IMR-90 (cell line): ENCODE results near the gene CPNE9. TPM values are rescaled to one million over a fixed set of nuclear protein-coding genes. Genes with fewer than 3 reads are reported as not detected.

Experiments used
- ATAC-seq: fragments of 200-7000 bp; cut with Tn5 transposase; 2 replicates; pipeline ENCODE4 v1.9.1; 2020; ENCODE audit warnings: low read depth, mild to moderate bottlenecking, moderate library complexity
- BruUV-seq: library from RNA; stranded (reverse); fragments of 400-500 nt; replicated peaks from 2 replicates; lab custom pipeline; 2021; lab: Mats Ljungman, UMichigan
- CTCF ChIA-PET: fragments of 300-600 bp; formaldehyde crosslinking; extraction: SDS; loops from one replicate; lab custom pipeline; 2021; ENCODE audit warnings: antibody characterized with exemption; lab: Yijun Ruan, JAX
- POLR2A ChIA-PET: fragments of 300-600 bp; sonication (Branson Sonifier 250); formaldehyde crosslinking; loops from one replicate; lab custom pipeline; 2022; ENCODE audit warnings: antibody characterized with exemption; ENCODE audit not compliant: unreplicated experiment; lab: Charles Lee
- DNase-seq: peaks from one replicate; pipeline ENCODE4 v3.0.0; 2013
- H2AFZ ChIP-seq: replicated peaks from 2 replicates; pipeline ENCODE3; 2013; ENCODE audit warnings: low read length, mild to moderate bottlenecking; ENCODE audit not compliant: poor library complexity
- H2AK5ac ChIP-seq: 2 replicates; pipeline ENCODE4 v1.6.1; 2013; ENCODE audit warnings: low read depth, low read length, inconsistent platforms
- H2AK9ac ChIP-seq: replicated peaks from 2 replicates; pipeline ENCODE3; 2013; ENCODE audit warnings: mild to moderate bottlenecking, low read depth, low read length, moderate library complexity; ENCODE audit not compliant: poor library complexity
- H2BK120ac ChIP-seq: 2 replicates; pipeline ENCODE4 v1.6.1; 2013; ENCODE audit warnings: low read depth, low read length, inconsistent platforms
- H2BK15ac ChIP-seq: 3 replicates; pipeline ENCODE4 v1.6.1; 2013; ENCODE audit warnings: low read depth, low read length, inconsistent platforms
- H2BK20ac ChIP-seq: 2 replicates; pipeline ENCODE4 v1.6.1; 2013; ENCODE audit warnings: low read depth, mild to moderate bottlenecking, inconsistent platforms, low read length, moderate library complexity
- H2BK5ac ChIP-seq: 2 replicates; pipeline ENCODE4 v1.6.1; 2013; ENCODE audit warnings: mild to moderate bottlenecking, low read depth, low read length, inconsistent platforms; ENCODE audit not compliant: poor library complexity, severe bottlenecking
- H3K14ac ChIP-seq: replicated peaks from 2 replicates; pipeline ENCODE4 v1.6.1; 2013; ENCODE audit warnings: low read depth, low read length, inconsistent platforms
- H3K18ac ChIP-seq: 2 replicates; pipeline ENCODE4 v1.6.1; 2013; ENCODE audit warnings: low read depth, low read length, control low read depth
- H3K23ac ChIP-seq: 2 replicates; pipeline ENCODE4 v1.6.1; 2013; ENCODE audit warnings: low read depth, low read length, inconsistent platforms
- H3K27ac ChIP-seq: 2 replicates; pipeline ENCODE4 v1.5.1; 2013; ENCODE audit warnings: mild to moderate bottlenecking, control low read depth, low read length; ENCODE audit not compliant: insufficient read depth
- H3K27me3 ChIP-seq: 2 replicates; pipeline ENCODE4 v1.6.1; 2013; ENCODE audit warnings: low read length; ENCODE audit not compliant: control insufficient read depth, insufficient read depth
- H3K36me3 ChIP-seq: 2 replicates; pipeline ENCODE4 v1.6.1; 2013; ENCODE audit warnings: low read length, mixed read lengths; ENCODE audit not compliant: control insufficient read depth, insufficient read depth
- H3K4ac ChIP-seq: 2 replicates; pipeline ENCODE4 v1.6.1; 2013; ENCODE audit warnings: low read depth, low read length, inconsistent platforms
- H3K4me1 ChIP-seq: 2 replicates; pipeline ENCODE4 v1.6.1; 2013; ENCODE audit warnings: low read length, mixed read lengths; ENCODE audit not compliant: control insufficient read depth, insufficient read depth
- H3K4me2 ChIP-seq: 2 replicates; pipeline ENCODE4 v1.6.1; 2013; ENCODE audit warnings: low read depth, mild to moderate bottlenecking, control low read depth, low read length, moderate library complexity
- H3K4me3 ChIP-seq: 2 replicates; pipeline ENCODE4 v1.5.1; 2013; ENCODE audit warnings: low read depth, mild to moderate bottlenecking, control low read depth, low read length, moderate library complexity; ENCODE audit not compliant: insufficient read depth
- H3K56ac ChIP-seq: 2 replicates; pipeline ENCODE4 v1.6.1; 2013; ENCODE audit warnings: low read length, inconsistent platforms; ENCODE audit not compliant: insufficient read depth; ENCODE audit errors: extremely low read depth
- H3K79me1 ChIP-seq, 2 experiments: 2 replicates each; pipeline ENCODE4 v1.6.1; 2013; ENCODE audit warnings: low read length in 2 of 2, inconsistent platforms in 1 of 2, low read depth in 1 of 2
- H3K9ac ChIP-seq: 2 replicates; pipeline ENCODE4 v1.6.1; 2013; ENCODE audit warnings: low read depth, low read length, control low read depth
- H3K9me1 ChIP-seq: 2 replicates; pipeline ENCODE4 v1.6.1; 2013; ENCODE audit warnings: low read length, inconsistent platforms; ENCODE audit not compliant: insufficient read depth
- H3K9me3 ChIP-seq: 2 replicates; pipeline ENCODE4 v1.6.1; 2013; ENCODE audit warnings: low read length; ENCODE audit not compliant: control insufficient read depth, insufficient read depth
- H4K20me1 ChIP-seq: 2 replicates; pipeline ENCODE4 v1.6.1; 2013; ENCODE audit warnings: low read length, inconsistent platforms; ENCODE audit not compliant: insufficient read depth
- H4K5ac ChIP-seq: 2 replicates; pipeline ENCODE4 v1.6.1; 2013; ENCODE audit warnings: mild to moderate bottlenecking, low read depth, low read length, control low read depth
- H4K8ac ChIP-seq, 2 experiments: 2 replicates each; pipeline ENCODE4 v1.6.1; 2013; ENCODE audit warnings: low read depth in 2 of 2, low read length in 2 of 2, control low read depth in 1 of 2, inconsistent platforms in 1 of 2
- H4K91ac ChIP-seq: 2 replicates; pipeline ENCODE4 v1.6.1; 2013; ENCODE audit warnings: low read depth, low read length, inconsistent platforms; ENCODE audit not compliant: insufficient read depth
- MXI1 ChIP-seq: IDR thresholded peaks from 2 replicates; pipeline ENCODE4 v1.6.1; 2012; ENCODE audit warnings: low read depth, mild to moderate bottlenecking, low read length, moderate library complexity, borderline replicate concordance
- RCOR1 ChIP-seq: IDR thresholded peaks from 2 replicates; pipeline ENCODE4 v1.6.1; 2012; ENCODE audit warnings: mild to moderate bottlenecking, low read length, improper control_type of control experiment; ENCODE audit not compliant: insufficient replicate concordance
- WGBS, 2 experiments: methylation state at CpG; one replicate each; pipeline versions ENCODE4 v1.1.5 to v1.1.7; 2013; ENCODE audit warnings: missing lambda C conversion rate in 2 of 2; ENCODE audit not compliant: insufficient read length in 1 of 2; ENCODE audit errors: extremely low coverage in 2 of 2; 5-methylcytosine and 5-hydroxymethylcytosine counted together
- dilution Hi-C: fragments of 300-500 bp; cut with HindIII; formaldehyde crosslinking; loops from one replicate; pipeline ENCODE4 v1.14.3; 2018; ENCODE audit warnings: low sequenced_read_pairs; ENCODE audit not compliant: unreplicated experiment
- in situ Hi-C: fragments of 300-500 bp; cut with MboI; formaldehyde crosslinking; loops from 3 replicates; pipeline ENCODE4 v1.14.3; 2019; ENCODE audit warnings: low sequenced_read_pairs, inconsistent platforms, mixed read lengths
- intact Hi-C: fragments of 100-400 bp; cut with micrococcal nuclease; formaldehyde crosslinking; loops from 2 replicates; pipeline ENCODE4 v1.10.0; 2022
- polyA plus RNA-seq, 3 experiments: library from polyadenylated mRNA; depleted of rRNA; stranded (reverse); fragments of >200 nt; gene quantifications; 2 replicates each; pipeline ENCODE4 v1.2.3, GENCODE V29; 2012; ENCODE audit warnings: low replicate concordance in 1 of 3
- total RNA-seq: library from RNA; depleted of rRNA; stranded (reverse); fragments of >200 nt; gene quantifications from 2 replicates; pipeline ENCODE4 v1.2.3, GENCODE V29; 2012
- TF ChIP-seq, protein P1 (sequence below): fragments of 150-350 bp; IDR thresholded peaks from 2 replicates; pipeline ENCODE4 v1.6.1; 2017; ENCODE audit warnings: mild to moderate bottlenecking, antibody characterized with exemption, low read length, low read depth

The CPNE9 gene
- total and polyA plus RNA-seq, 2 of the 4 experiments (the other 2 are of a cell fraction), result not detected

DNA sequence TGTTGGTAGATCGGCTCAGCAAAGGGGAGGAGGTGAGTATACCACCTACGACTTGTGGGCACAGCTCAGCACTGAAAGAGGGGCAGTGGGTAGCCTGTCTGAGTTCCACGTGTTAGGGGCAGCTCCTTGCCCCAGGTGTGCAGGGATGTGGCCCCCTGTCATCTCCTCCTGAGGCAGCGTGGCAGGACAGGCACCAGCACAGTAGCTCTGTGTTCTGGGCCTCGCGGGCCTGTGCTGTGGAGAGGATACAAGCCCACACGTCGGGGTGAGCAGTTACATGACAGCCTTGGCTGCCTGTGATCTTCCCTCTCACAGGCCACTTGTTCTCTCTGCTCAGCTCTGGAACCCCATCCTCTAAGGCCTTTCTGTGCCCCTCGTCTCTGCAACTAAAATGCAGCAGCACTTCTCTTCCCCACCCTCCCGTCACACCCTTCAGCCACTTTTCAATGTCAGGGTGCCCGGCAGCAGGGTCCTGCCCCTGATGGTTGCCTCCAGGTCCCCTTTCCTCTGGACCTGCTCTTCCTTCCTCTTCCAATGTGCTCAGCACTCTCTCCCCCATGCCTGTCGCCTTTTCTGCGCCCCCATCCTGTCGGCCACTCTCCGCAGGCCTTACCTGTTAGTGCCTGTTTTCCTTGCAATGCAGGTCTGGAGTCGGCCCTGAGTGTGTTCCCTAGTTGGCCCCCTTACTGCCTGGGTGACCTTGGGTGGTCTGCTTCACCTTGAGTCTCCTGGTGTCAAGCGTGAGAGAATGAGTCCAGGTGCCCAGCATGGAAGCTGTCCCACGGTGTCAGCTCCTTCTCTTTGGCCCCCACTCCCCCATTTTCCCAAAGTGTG lies 18.2 kb upstream of the CPNE9 start:
- Histone ChIP-seq H3K79me1 (no peaks in the 10 kb centered on the region), H3K27ac (no peak overlapping the region), H3K56ac (no peak overlapping the region), H3K4ac (no peak overlapping the region), H3K14ac (no peak overlapping the region), H2BK5ac (no peak overlapping the region), H2BK20ac (no peak overlapping the region), H2BK15ac (no peak overlapping the region), H2AK9ac (no peak overlapping the region), H3K18ac (no peak overlapping the region), H3K9me1 (no peaks in the 10 kb centered on the region; the same call in 1 of the 2 replicates), H4K91ac (no peak overlapping the region), H3K9ac (no peak overlapping the region), H3K4me1 (no peaks in the 10 kb centered on the region), H3K36me3 (peaks cover 75% of the 10 kb centered on the region), H4K8ac (no peak overlapping the region), H4K5ac (no peak overlapping the region), H3K23ac (no peak overlapping the region), H3K9me3 (no peaks in the 10 kb centered on the region), H2AK5ac (no peak overlapping the region), H2BK120ac (no peak overlapping the region), H4K20me1 (no peaks in the 10 kb centered on the region; the same call in 1 of the 2 replicates), H2AFZ (no peak overlapping the region), H3K27me3 (no peaks in the 10 kb centered on the region), H3K4me3 (no peak overlapping the region), H3K4me2 (no peak overlapping the region)
- DNase-seq (no peak), ATAC-seq (no peak)
- WGBS, 2 experiments, result 92% methylated on average over 6 of the region's 18 CpGs; no CpG with 5 or more reads in 1 of the 2 experiments
- dilution Hi-C loops (no loop called here), intact Hi-C loops (no loop called here), in situ Hi-C loops (no loop called here)
- CTCF ChIA-PET, result no interaction called here
- BruUV-seq, result no TSS peak
- POLR2A ChIA-PET, result no interaction called here
- TF ChIP-seq, protein P1, sequence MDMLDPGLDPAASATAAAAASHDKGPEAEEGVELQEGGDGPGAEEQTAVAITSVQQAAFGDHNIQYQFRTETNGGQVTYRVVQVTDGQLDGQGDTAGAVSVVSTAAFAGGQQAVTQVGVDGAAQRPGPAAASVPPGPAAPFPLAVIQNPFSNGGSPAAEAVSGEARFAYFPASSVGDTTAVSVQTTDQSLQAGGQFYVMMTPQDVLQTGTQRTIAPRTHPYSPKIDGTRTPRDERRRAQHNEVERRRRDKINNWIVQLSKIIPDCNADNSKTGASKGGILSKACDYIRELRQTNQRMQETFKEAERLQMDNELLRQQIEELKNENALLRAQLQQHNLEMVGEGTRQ, result no peak
- TF ChIP-seq RCOR1 (no peak), MXI1 (no peak)
